IPS-18c (cell line): Measurements from ENCODE around the gene PDE3A.

Experiments
- H3K4me3 ChIP-seq: 2 replicates; pipeline ENCODE4 v1.7.0; 2013; ENCODE audit warnings: low read depth, mild to moderate bottlenecking, low read length, moderate library complexity; ENCODE audit not compliant: insufficient read depth
- H3K9me3 ChIP-seq: one replicate; pipeline ENCODE4 v1.6.1; 2013; ENCODE audit warnings: mild to moderate bottlenecking, low read length, moderate library complexity; ENCODE audit not compliant: control insufficient read depth, insufficient read depth

PDE3A gene

DNA sequence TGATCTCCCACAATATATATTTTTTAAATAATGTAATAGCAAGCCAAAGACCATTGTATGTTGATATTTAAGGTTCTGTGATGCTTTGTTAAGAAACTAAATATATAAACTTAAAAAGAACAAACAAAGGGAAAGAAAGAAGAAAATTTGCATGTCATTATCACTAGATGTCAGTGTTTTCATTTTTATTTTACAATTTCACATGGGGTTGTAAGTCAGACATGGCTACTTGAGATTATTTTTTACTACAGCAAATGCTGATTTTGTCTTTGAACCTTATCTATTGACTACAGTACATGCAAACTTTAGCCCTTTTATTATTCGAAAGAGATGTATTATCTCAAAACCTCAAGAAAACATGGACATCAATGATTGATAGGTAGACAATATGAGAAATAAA is 362.9 kb downstream of the PDE3A start:
- Histone ChIP-seq H3K9me3 (no peaks in the 10 kb centered on the region), H3K4me3 (no peak overlapping the region)
